ENCODE measurements around the gene KIF18B. TPM values are rescaled to one million over a fixed set of nuclear protein-coding genes. Genes with fewer than 3 reads are reported as not detected.

KIF18B gene
- total RNA-seq, 1 donor from 2014 or later = 0.74 TPM

DNA sequence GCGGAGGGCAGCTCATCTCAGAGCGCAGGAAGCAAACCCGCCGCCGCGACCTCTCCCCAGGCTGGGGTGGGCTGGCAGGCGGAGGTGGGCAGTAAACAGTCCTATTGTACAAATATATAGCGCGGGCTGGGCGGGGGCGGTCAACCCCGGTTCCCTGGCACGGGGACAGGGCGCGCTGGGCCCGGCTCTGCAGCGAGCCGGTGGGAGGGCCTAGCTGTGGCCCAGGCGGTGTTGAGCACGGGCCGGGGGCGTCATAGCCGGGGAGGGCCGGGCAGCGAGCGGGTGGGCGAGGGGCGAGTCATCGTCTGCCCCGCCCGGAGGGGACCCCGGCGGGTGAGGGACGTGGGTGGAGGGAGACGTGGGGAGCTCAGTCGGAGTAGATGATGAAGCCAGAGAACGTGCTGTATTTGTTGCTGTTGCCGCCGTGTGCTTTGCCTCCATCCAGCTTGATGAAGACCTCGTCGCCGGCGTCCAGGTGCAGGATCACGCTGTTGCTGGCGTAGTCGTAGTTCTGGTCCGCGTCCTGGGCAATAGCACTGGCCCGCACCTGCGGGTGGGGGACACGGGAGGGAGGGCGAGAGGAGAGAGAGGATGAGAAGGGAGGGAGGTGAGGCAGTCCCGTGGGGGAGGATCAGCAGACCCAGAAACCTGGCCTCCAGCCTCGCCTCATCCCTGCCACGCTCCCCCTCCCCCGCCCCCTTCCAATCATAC is 12.4 kb upstream of the KIF18B start:
- intact Hi-C loops (cut with DNase I) = no loop called here
- no peak for DNase-seq (ENCODE audit: extremely low spot score in 2 of 2)
- Histone ChIP-seq H3K9me3 (no peaks in the 10 kb centered on the region), H3K27me3 (no peaks in the 10 kb centered on the region), H3K27ac (no peak overlapping the region), H3K36me3 (no peaks in the 10 kb centered on the region), H3K4me3 (peak overlapping the region; percentile 12 to 25), H3K4me1 (peaks cover 11% of the 10 kb centered on the region)
- TF ChIP-seq POLR2A (IDR thresholded peaks at IDR 0.05) (no peak), POLR2AphosphoS5 (IDR thresholded peaks at IDR 0.05; ENCODE audit: insufficient read depth in 1 of 2, low read depth in 1 of 2) (no peak)
- TF ChIP-seq, protein P1, sequence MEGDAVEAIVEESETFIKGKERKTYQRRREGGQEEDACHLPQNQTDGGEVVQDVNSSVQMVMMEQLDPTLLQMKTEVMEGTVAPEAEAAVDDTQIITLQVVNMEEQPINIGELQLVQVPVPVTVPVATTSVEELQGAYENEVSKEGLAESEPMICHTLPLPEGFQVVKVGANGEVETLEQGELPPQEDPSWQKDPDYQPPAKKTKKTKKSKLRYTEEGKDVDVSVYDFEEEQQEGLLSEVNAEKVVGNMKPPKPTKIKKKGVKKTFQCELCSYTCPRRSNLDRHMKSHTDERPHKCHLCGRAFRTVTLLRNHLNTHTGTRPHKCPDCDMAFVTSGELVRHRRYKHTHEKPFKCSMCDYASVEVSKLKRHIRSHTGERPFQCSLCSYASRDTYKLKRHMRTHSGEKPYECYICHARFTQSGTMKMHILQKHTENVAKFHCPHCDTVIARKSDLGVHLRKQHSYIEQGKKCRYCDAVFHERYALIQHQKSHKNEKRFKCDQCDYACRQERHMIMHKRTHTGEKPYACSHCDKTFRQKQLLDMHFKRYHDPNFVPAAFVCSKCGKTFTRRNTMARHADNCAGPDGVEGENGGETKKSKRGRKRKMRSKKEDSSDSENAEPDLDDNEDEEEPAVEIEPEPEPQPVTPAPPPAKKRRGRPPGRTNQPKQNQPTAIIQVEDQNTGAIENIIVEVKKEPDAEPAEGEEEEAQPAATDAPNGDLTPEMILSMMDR (IDR thresholded peaks at IDR 0.05) = no peak

DNA sequence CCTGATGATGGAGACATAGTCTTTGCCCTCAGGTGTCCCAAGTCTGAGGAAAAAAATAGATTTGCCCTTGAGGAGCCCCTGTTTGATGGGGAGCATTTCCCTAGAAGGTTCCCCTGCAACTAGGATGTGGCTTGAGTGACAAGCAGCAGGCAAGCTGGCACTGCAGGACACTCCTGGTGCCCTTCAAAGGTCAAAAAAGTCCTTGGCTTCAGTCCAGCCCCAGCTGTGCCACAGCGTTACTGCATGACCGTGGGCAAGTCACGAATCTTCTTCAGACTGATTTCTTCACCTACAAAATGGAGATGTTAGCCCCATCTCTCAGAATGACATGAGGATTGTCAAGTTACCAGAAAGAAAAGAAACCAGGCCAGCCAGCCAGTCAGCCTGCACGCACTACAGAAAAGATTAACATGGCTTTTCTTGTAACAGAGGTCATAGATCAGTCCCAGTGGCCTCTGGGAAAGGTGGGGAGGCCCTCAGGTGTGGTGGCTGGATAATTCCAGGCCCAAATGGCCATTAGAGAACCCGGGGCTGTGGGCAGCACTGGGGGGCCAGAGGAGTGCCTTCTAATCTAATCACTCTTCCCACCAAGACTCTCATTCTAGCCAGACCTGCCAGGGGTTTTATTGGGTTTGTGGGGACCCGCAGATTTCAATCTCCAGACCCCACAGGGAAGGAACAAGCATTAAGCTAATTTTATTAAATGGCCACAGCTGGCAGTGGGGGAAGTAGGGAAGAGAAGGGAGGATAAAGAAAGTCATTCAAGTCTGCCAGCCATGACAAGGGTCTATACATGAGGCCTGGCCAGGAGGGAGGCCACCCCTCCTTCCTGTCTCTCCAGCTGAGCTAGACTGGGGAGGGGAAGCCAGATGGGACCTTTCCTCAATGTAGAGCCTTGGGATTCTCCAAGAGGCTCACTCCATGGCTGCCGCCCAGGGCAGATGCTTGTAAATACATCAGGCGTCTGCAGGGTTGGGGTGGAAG is 9.7 kb upstream of the KIF18B start:
- Histone ChIP-seq H3K4me3 (no peak overlapping the region), H3K9me3 (no peaks in the 10 kb centered on the region), H3K4me1 (peaks cover 11% of the 10 kb centered on the region), H3K36me3 (no peaks in the 10 kb centered on the region), H3K27ac (no peak overlapping the region), H3K27me3 (no peaks in the 10 kb centered on the region)
- TF ChIP-seq, protein P1 (IDR thresholded peaks at IDR 0.05) = no peak
- no peak for TF ChIP-seq POLR2A (IDR thresholded peaks at IDR 0.05)
- TF ChIP-seq POLR2AphosphoS5 (IDR thresholded peaks at IDR 0.05; ENCODE audit: insufficient read depth in 1 of 2, low read depth in 1 of 2) = no peak
- intact Hi-C loops (cut with DNase I) = no loop called here
- DNase-seq (ENCODE audit: extremely low spot score in 2 of 2) = no peak

DNA sequence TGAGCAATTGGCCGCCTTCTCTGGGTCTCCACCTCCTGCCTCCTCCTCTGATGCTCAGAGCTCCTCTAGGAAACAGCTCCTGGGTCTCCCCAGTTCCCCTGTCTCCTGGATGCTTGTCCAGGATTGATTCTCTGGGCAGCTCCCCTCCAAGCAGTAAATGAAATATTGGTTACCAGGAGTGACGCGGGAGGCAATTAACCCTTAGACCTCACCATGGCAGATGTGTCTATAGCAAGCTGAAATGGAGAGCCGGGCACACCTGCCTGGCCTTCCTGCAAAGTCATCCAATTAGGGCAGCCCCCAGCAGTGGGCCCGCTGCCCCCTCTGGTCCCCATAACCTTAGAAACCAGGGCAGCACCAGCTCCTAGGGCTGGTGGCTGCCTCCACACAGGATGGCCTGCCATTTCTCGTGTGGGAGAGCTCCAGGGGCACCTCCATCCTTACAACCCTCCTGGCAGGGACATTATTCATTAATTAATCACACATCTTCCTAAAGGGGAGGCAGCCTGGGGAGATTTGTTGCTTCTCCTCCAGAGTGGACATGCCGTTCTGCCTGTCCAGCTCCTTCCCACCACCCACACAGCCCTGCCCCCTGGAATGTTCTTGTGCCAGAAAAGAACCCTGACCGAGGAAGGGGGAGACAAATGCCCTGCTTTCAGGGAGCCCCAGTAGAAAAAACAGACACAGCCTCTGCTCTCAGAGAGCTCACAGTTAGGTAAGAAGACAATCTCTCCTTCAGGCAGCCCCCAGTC is 8.3 kb upstream of the KIF18B start:
- intact Hi-C loops (cut with DNase I) = no loop called here
- Histone ChIP-seq H3K9me3 (no peaks in the 10 kb centered on the region), H3K36me3 (no peaks in the 10 kb centered on the region), H3K27me3 (no peaks in the 10 kb centered on the region), H3K4me3 (no peak overlapping the region), H3K4me1 (peaks cover 11% of the 10 kb centered on the region), H3K27ac (no peak overlapping the region)
- DNase-seq (ENCODE audit: extremely low spot score in 2 of 2) = no peak
- TF ChIP-seq POLR2A (IDR thresholded peaks at IDR 0.05) (no peak), POLR2AphosphoS5 (IDR thresholded peaks at IDR 0.05; ENCODE audit: insufficient read depth in 1 of 2, low read depth in 1 of 2) (no peak)
- TF ChIP-seq, protein P1 (IDR thresholded peaks at IDR 0.05) = no peak

GRCh38 chr17:44952946-44953475 is 5.4 kb upstream of the KIF18B start:
- no peak for DNase-seq (ENCODE audit: extremely low spot score in 2 of 2)
- no peaks in the 10 kb centered on the region for H3K4me1 ChIP-seq
- TF ChIP-seq, protein P1 (IDR thresholded peaks at IDR 0.05) = no peak
- no peak for TF ChIP-seq POLR2A (IDR thresholded peaks at IDR 0.05)
- TF ChIP-seq POLR2AphosphoS5 (IDR thresholded peaks at IDR 0.05; ENCODE audit: insufficient read depth in 1 of 2, low read depth in 1 of 2) = no peak
- no peaks in the 10 kb centered on the region for H3K36me3 ChIP-seq
- no peaks in the 10 kb centered on the region for H3K9me3 ChIP-seq
- intact Hi-C loops (cut with DNase I) = no loop called here
- no peak overlapping the region for H3K27ac ChIP-seq
- H3K27me3 ChIP-seq = no peaks in the 10 kb centered on the region
- H3K4me3 ChIP-seq = no peak overlapping the region
